ENCODE data around the gene ADAMTSL3.

The ADAMTSL3 gene

GRCh38 chr15:83654379-83655236, 685 bp downstream of the ADAMTSL3 start:
- DNase-seq (ENCODE audit: low read depth), result no peak

DNA sequence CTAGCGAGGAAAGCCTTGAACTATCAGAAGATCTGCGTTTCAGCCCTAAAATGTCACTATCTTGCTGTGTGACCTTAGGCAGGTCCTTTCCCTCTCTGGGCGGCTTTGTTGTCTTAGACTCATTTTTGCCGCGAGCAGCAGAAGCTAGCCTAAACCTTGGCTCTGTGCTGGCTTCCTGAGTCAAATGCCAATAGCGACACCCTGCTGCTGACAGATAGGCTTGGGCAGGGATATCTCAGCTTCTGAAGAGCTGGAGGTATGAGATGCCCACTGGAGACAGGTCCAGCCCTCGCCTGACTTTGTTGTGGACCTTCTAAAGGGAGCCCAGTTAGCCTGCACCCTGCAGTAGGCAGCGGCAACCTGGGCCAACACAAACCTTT, 1.3 kb downstream of the ADAMTSL3 start:
- DNase-seq (ENCODE audit: low read depth), result no peak

DNA sequence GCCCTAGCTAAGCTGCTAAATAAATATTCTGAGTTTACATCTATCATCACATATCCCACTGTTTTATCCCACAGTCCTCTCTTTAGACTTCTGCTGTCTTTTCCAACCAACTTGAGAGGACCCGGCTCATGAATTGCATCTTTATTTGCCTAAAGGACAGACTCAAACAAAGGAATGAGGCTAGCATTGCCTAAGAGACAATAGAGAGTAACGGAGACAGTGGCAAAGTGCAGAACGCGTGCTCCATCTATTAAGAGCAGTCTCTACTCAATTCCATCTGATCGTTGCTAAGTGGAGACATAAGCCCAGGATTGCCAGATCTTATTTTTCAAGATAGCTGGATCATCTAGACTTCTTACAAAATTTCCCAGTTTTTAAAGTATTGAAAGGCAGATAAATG, 2.3 kb downstream of the ADAMTSL3 start:
- DNase-seq (ENCODE audit: low read depth), result no peak

- no peak for DNase-seq (ENCODE audit: low read depth)
These were observed 3.1 kb downstream of the ADAMTSL3 start for GRCh38 chr15:83656943-83657528.

GRCh38 chr15:83657549-83657948, 3.6 kb downstream of the ADAMTSL3 start:
- DNase-seq (ENCODE audit: low read depth), result no peak

GRCh38 chr15:83658430-83659416, 4.8 kb downstream of the ADAMTSL3 start:
- DNase-seq (ENCODE audit: low read depth), result no peak

- DNase-seq (ENCODE audit: low read depth), result no peak
These were observed 5.5 kb downstream of the ADAMTSL3 start for GRCh38 chr15:83659417-83659812.

DNA sequence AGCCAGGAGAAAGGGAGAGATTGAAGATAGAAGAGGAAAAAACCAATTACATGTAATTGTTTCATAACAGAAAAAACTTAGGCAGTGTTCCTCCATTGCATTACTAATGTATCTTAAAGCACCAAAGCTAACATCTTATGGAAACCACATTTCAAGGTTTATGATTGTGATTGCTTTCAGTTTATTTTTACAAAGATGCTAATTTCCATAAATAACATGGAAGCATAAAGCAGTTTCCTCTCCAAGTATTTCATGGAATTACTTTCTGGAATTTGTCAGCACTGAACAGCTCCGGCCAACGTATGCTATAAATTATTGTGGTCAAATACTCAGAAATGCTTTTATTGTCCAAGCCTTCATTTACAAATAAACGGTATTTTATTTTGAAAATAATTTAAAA, 11.6 kb downstream of the ADAMTSL3 start:
- no peak for DNase-seq (ENCODE audit: low read depth)

- no peak for DNase-seq (ENCODE audit: low read depth)
These were observed 16.8 kb downstream of the ADAMTSL3 start for GRCh38 chr15:83670672-83671229.

GRCh38 chr15:83671603-83672002, 17.7 kb downstream of the ADAMTSL3 start:
- DNase-seq (ENCODE audit: low read depth), result no peak

DNA sequence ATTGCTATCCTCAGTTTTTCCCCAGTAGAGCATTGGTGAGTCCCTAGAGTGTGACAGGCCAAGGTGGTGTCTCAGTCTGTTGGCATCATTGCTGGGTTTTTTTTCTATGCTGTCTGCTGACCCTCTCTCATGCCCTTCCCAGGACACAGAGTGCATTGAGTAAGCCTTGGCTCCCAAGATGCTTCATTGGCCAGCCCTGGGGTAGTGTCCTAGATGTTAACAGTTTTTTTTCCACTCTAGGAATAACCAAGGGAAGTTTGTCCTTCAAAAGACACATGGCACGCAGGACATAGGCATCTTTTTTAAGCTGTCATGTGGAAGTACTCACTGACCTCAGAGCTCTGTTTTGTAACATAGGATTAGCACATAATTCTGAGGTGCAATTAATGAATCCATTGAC, 19.5 kb downstream of the ADAMTSL3 start:
- no peak for DNase-seq (ENCODE audit: low read depth)

GRCh38 chr15:83682476-83683088, 28.7 kb downstream of the ADAMTSL3 start:
- DNase-seq (ENCODE audit: low read depth), result no peak

GRCh38 chr15:83685916-83686332, 32.0 kb downstream of the ADAMTSL3 start:
- DNase-seq (ENCODE audit: low read depth), result no peak

DNA sequence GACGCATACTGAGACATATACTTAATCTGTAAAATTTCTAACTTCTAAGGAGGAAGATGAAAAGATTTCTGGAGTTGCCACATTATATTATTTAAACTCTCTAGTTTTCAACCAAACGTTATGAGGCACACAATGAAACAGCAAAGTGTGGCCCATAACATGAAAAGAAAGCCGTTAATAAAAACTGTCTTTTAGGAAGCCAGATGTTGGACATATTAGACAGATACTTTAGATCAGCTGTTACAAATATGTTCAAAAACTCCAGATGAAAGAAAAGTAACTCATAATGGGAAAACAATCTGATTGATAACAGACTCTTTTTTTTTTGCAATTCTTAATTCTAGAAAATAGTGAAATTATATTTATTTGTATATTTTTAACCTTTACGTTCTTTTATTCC, 34.3 kb downstream of the ADAMTSL3 start:
- DNase-seq (ENCODE audit: low read depth), result no peak

GRCh38 chr15:83690676-83691075, 36.8 kb downstream of the ADAMTSL3 start:
- no peak for DNase-seq (ENCODE audit: low read depth)

DNA sequence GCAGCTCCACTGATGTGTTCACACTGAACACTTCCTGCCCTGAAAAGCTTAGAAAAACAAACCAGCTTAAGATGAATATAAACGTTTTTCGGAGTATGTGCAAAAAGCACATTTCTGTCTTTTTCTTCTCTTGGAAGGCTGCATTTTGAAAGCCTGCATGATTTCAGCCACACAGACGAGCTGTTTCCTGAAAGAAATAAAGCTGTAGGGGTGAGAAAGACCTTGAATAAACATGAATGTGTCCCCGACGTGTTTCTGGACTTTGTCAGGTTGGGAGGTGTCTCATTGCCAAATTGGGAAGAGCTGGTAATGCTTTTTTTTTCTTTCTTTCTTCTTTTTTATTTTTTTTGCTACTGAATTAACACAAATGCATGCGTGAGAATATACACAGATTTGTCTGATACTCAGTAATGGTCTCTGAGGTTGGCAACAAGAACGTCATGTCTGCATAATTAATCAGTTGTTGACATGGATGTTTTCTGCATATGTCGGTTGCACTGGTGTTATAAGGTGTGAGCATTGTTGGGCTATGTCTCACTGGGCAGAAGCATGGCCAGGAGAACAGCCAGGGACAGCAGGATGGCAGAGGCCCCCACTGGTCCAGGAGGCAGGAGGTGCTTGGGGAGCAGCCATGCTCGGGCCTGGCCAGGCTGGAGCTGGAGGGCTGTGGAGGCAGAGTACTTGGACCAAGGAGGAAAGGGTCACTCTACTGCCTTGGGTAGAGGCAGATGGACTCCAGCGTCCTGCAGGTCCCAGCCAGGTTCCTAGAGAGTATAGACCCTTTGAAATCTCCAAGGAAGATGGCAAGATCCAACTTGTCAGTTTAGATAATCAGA, 39.0 kb downstream of the ADAMTSL3 start:
- no peak for DNase-seq (ENCODE audit: low read depth)

GRCh38 chr15:83694015-83694414, 40.1 kb downstream of the ADAMTSL3 start:
- no peak for DNase-seq (ENCODE audit: low read depth)

GRCh38 chr15:83694536-83694935, 40.6 kb downstream of the ADAMTSL3 start:
- no peak for DNase-seq (ENCODE audit: low read depth)

DNA sequence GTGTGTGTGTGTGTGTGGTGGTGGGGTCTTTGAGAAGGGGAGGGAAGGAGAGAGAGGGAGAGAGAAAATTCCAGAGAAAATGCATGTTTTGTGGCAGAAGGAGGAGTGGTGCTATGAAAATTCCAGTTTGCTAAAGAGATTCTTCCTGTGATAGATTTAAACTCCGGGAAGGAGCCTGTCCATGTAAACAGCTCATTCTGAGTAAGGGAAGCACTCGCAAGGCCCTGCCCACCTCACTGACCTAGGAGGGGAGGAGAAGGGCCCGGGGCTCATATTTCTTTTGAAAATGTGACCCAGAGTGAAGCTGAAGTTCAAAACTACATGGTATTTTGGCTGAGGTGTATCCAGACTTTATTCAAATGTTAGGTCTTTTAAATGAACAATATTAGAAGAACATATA, 41.3 kb downstream of the ADAMTSL3 start:
- DNase-seq (ENCODE audit: low read depth), result no peak

DNA sequence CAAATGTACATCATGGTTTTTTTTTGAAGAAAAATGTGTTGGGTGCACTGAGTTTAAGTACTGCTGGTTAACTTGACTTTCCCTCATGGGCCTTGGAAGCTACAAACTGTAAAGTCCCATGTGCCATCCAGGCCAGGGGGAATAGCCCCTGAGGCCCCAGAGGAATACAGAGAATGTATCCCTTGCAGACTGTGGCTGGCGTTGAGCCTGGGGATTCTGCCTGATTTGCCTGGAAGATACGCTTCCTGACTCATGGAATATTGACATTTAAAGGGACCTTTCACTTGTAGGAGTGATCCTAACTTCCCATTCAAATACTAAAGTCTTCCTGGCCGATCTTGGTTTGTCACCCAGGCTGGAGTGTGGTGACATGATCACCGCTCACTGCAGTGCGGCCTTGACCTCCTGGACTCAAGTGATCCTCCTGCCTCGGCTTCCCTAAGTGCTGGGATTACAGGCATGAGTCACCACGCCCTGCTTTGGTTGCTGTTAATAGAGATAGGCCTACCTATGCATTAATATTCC, 42.0 kb downstream of the ADAMTSL3 start:
- DNase-seq (ENCODE audit: low read depth), result no peak

DNA sequence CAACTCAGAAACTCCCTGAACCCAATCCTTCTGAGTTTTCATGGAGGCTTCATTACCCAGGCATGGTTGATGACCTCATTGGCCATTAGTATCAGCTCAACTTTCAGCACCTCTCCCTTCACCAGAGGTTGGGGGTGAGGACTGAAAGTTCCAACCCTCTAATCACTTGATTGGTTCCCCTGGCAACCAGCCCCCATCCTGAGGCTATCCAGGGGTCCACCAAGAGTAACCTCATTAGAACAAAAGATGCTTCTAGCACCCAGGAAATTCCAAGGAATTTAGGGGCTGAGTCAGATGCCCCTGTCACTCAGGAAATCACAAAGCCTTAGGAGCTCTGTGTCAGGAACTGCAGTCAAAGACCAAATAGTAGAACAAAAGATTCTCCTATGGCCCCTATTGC, 43.8 kb downstream of the ADAMTSL3 start:
- DNase-seq (ENCODE audit: low read depth), result no peak
